HUES48 (cell line): ENCODE data around the gene ACTRT2.

ENCODE experiments used
- H3K27ac ChIP-seq: one replicate; pipeline ENCODE4 v1.7.0; 2013; ENCODE audit warnings: low read depth, low read length, inconsistent platforms
- H3K27me3 ChIP-seq: 2 replicates; pipeline ENCODE4 v1.6.1; 2013; ENCODE audit warnings: mild to moderate bottlenecking, low read length; ENCODE audit not compliant: control insufficient read depth, insufficient read depth
- H3K36me3 ChIP-seq: 2 replicates; pipeline ENCODE4 v1.6.1; 2013; ENCODE audit warnings: low read length; ENCODE audit not compliant: control insufficient read depth, insufficient read depth
- H3K4me1 ChIP-seq: 2 replicates; pipeline ENCODE4 v1.6.1; 2013; ENCODE audit warnings: mild to moderate bottlenecking, low read length; ENCODE audit not compliant: control insufficient read depth, insufficient read depth
- H3K4me3 ChIP-seq: 2 replicates; pipeline ENCODE4 v1.5.1; 2013; ENCODE audit warnings: mild to moderate bottlenecking, low read depth, low read length
- H3K9ac ChIP-seq: 2 replicates; pipeline ENCODE4 v1.6.1; 2013; ENCODE audit warnings: mild to moderate bottlenecking, low read depth, low read length, moderate library complexity
- H3K9me3 ChIP-seq: 2 replicates; pipeline ENCODE4 v1.6.1; 2013; ENCODE audit warnings: low read length; ENCODE audit not compliant: control insufficient read depth, insufficient read depth

Gene ACTRT2

GRCh38 chr1:2999138-2999537 lies 22.1 kb upstream of the ACTRT2 start:
- Histone ChIP-seq H3K4me1 (no peaks in the 10 kb centered on the region), H3K9me3 (peaks cover 38% of the 10 kb centered on the region), H3K27ac (no peak overlapping the region), H3K9ac (no peak overlapping the region), H3K27me3 (no peaks in the 10 kb centered on the region), H3K4me3 (no peak overlapping the region), H3K36me3 (no peaks in the 10 kb centered on the region)

GRCh38 chr1:2999571-2999970 lies 21.7 kb upstream of the ACTRT2 start:
- Histone ChIP-seq H3K9ac (no peak overlapping the region), H3K4me3 (no peak overlapping the region), H3K9me3 (peaks cover 33% of the 10 kb centered on the region), H3K27me3 (no peaks in the 10 kb centered on the region), H3K27ac (no peak overlapping the region), H3K4me1 (no peaks in the 10 kb centered on the region), H3K36me3 (no peaks in the 10 kb centered on the region)

GRCh38 chr1:3000214-3000613 lies 21.1 kb upstream of the ACTRT2 start:
- Histone ChIP-seq H3K27ac (no peak overlapping the region), H3K9me3 (peaks cover 31% of the 10 kb centered on the region), H3K36me3 (no peaks in the 10 kb centered on the region), H3K4me1 (no peaks in the 10 kb centered on the region), H3K4me3 (no peak overlapping the region), H3K27me3 (no peaks in the 10 kb centered on the region), H3K9ac (no peak overlapping the region)

GRCh38 chr1:3000671-3001470 lies 20.4 kb upstream of the ACTRT2 start:
- H3K27ac ChIP-seq: no peak overlapping the region
- no peaks in the 10 kb centered on the region for H3K27me3 ChIP-seq
- no peak overlapping the region for H3K4me3 ChIP-seq
- no peaks in the 10 kb centered on the region for H3K36me3 ChIP-seq
- H3K4me1 ChIP-seq: no peaks in the 10 kb centered on the region
- no peak overlapping the region for H3K9ac ChIP-seq
- peaks cover 28% of the 10 kb centered on the region for H3K9me3 ChIP-seq

- H3K9me3 ChIP-seq: peaks cover 36% of the 10 kb centered on the region
- H3K4me1 ChIP-seq: no peaks in the 10 kb centered on the region
- H3K36me3 ChIP-seq: no peaks in the 10 kb centered on the region
- H3K9ac ChIP-seq: no peak overlapping the region
- H3K4me3 ChIP-seq: no peak overlapping the region
- H3K27ac ChIP-seq: no peak overlapping the region
- H3K27me3 ChIP-seq: no peaks in the 10 kb centered on the region
Measured at GRCh38 chr1:3001471-3002348, 19.6 kb upstream of the ACTRT2 start.

GRCh38 chr1:3002349-3003038 lies 18.8 kb upstream of the ACTRT2 start:
- H3K9me3 ChIP-seq: peaks cover 36% of the 10 kb centered on the region
- no peaks in the 10 kb centered on the region for H3K27me3 ChIP-seq
- no peak overlapping the region for H3K9ac ChIP-seq

GRCh38 chr1:3003039-3003940 lies 18.0 kb upstream of the ACTRT2 start:
- no peaks in the 10 kb centered on the region for H3K27me3 ChIP-seq
- no peak overlapping the region for H3K4me3 ChIP-seq
- H3K9ac ChIP-seq: no peak overlapping the region
- H3K4me1 ChIP-seq: no peaks in the 10 kb centered on the region
- H3K9me3 ChIP-seq: peaks cover 38% of the 10 kb centered on the region
- no peak overlapping the region for H3K27ac ChIP-seq
- no peaks in the 10 kb centered on the region for H3K36me3 ChIP-seq

More at GRCh38 chr1:3002349-3003038, 18.8 kb upstream of the ACTRT2 start:
- H3K4me3 ChIP-seq: no peak overlapping the region
- H3K4me1 ChIP-seq: no peaks in the 10 kb centered on the region
- no peaks in the 10 kb centered on the region for H3K36me3 ChIP-seq
- H3K27ac ChIP-seq: no peak overlapping the region

- H3K9ac ChIP-seq: no peak overlapping the region
- H3K27me3 ChIP-seq: no peaks in the 10 kb centered on the region
- no peak overlapping the region for H3K27ac ChIP-seq
- H3K4me3 ChIP-seq: no peak overlapping the region
- no peaks in the 10 kb centered on the region for H3K4me1 ChIP-seq
- peaks cover 36% of the 10 kb centered on the region for H3K9me3 ChIP-seq
- no peaks in the 10 kb centered on the region for H3K36me3 ChIP-seq
Measured at GRCh38 chr1:3003941-3004270, 17.4 kb upstream of the ACTRT2 start.

- peaks cover 37% of the 10 kb centered on the region for H3K9me3 ChIP-seq
- H3K27me3 ChIP-seq: no peaks in the 10 kb centered on the region
- no peaks in the 10 kb centered on the region for H3K36me3 ChIP-seq
- no peaks in the 10 kb centered on the region for H3K4me1 ChIP-seq
- no peak overlapping the region for H3K4me3 ChIP-seq
- no peak overlapping the region for H3K27ac ChIP-seq
- no peak overlapping the region for H3K9ac ChIP-seq
Measured at GRCh38 chr1:3004285-3005205, 16.7 kb upstream of the ACTRT2 start.
